H1 (cell line): ENCODE results near the gene SMYD3. TPM values are rescaled to one million over a fixed set of nuclear protein-coding genes. Genes with fewer than 3 reads are reported as not detected.

Experiments
- CTCF ChIA-PET: fragments of 300-600 bp; sonication (Branson Sonifier 250); formaldehyde crosslinking; loops from one replicate; lab custom pipeline; 2021; ENCODE audit not compliant: partially characterized antibody; lab: Charles Lee
- POLR2A ChIA-PET: fragments of 300-600 bp; sonication (Branson Sonifier 250); formaldehyde crosslinking; loops from one replicate; lab custom pipeline; 2021; ENCODE audit warnings: inconsistent platforms; ENCODE audit not compliant: partially characterized antibody; lab: Charles Lee
- DNase-seq, 2 experiments: peaks; one replicate each; pipeline versions ENCODE4 v3.0.0 to v3.0.0-alpha.2; 2010 to 2022; ENCODE audit warnings: low spot score in 2 of 2, low read depth in 1 of 2, mixed read lengths in 1 of 2
- FAIRE-seq: peaks from 2 replicates; lab custom pipeline; 2011; peaks lifted over from hg19 to GRCh38; lab: Jason Lieb, UNC
- H2AFZ ChIP-seq: 2 replicates; pipeline ENCODE4 v1.8.1; 2012; ENCODE audit warnings: low read length, inconsistent platforms
- H2AK5ac ChIP-seq: 2 replicates; pipeline ENCODE4 v1.6.1; 2013; ENCODE audit warnings: low read depth, low read length
- H2BK120ac ChIP-seq: replicated peaks from 2 replicates; pipeline ENCODE3; 2013; ENCODE audit warnings: low read depth, low read length, inconsistent platforms
- H2BK12ac ChIP-seq: 2 replicates; pipeline ENCODE4 v1.6.1; 2013; ENCODE audit warnings: low read depth, low read length
- H2BK15ac ChIP-seq: 2 replicates; pipeline ENCODE4 v1.6.1; 2013; ENCODE audit warnings: low read length
- H2BK20ac ChIP-seq: 2 replicates; pipeline ENCODE4 v1.6.1; 2013; ENCODE audit warnings: low read length
- H2BK5ac ChIP-seq: 2 replicates; pipeline ENCODE4 v1.6.1; 2013; ENCODE audit warnings: low read depth, low read length
- H3K14ac ChIP-seq: 2 replicates; pipeline ENCODE4 v1.6.1; 2013; ENCODE audit warnings: inconsistent platforms; ENCODE audit not compliant: insufficient read length
- H3K18ac ChIP-seq: 2 replicates; pipeline ENCODE4 v1.6.1; 2013; ENCODE audit warnings: low read length; ENCODE audit errors: extremely low read depth
- H3K23ac ChIP-seq: 2 replicates; pipeline ENCODE4 v1.6.1; 2013; ENCODE audit warnings: inconsistent platforms; ENCODE audit not compliant: insufficient read length
- H3K23me2 ChIP-seq: 2 replicates; pipeline ENCODE4 v1.6.1; 2013; ENCODE audit warnings: low read depth, low read length
- H3K27ac ChIP-seq: 2 replicates; pipeline ENCODE4 v1.6.1; 2011; ENCODE audit warnings: low read depth, low read length, inconsistent platforms
- H3K27me3 ChIP-seq, 4 experiments: replicated peaks in 1 of 4; 1 replicate in 1 of 4; 2 replicates in 3 of 4; pipeline versions ENCODE4 v1.6.1 to v1.8.1; 2011 to 2013; ENCODE audit warnings: low read length in 3 of 4, mild to moderate bottlenecking in 3 of 4, inconsistent platforms in 2 of 4, mixed read lengths in 2 of 4, moderate library complexity in 1 of 4; ENCODE audit not compliant: control insufficient read depth in 3 of 4, insufficient read depth in 3 of 4; ENCODE audit errors: extremely low read depth in 1 of 4
- H3K36me3 ChIP-seq, 4 experiments: 2 replicates each; pipeline versions ENCODE4 v1.6.1 to v1.8.1; 2011 to 2013; ENCODE audit warnings: mild to moderate bottlenecking in 4 of 4, low read length in 3 of 4, moderate library complexity in 2 of 4, control low read depth in 1 of 4, inconsistent platforms in 1 of 4; ENCODE audit not compliant: insufficient read depth in 4 of 4, control insufficient read depth in 2 of 4
- H3K4ac ChIP-seq: replicated peaks from 2 replicates; pipeline ENCODE3; 2013; ENCODE audit warnings: low read length, low read depth, mixed read lengths, inconsistent platforms; ENCODE audit not compliant: insufficient read length
- H3K4me1 ChIP-seq, 4 experiments: replicated peaks in 1 of 4; 1 replicate in 1 of 4; 2 replicates in 3 of 4; pipeline versions ENCODE4 v1.6.1 to v1.8.1; 2011 to 2013; ENCODE audit warnings: low read length in 3 of 4, inconsistent platforms in 2 of 4, mixed read lengths in 1 of 4; ENCODE audit not compliant: insufficient read depth in 4 of 4, control insufficient read depth in 3 of 4
- H3K4me2 ChIP-seq, 2 experiments: 2 replicates each; pipeline versions ENCODE4 v1.6.1 to v1.8.1; 2011 to 2013; ENCODE audit warnings: low read depth in 2 of 2, low read length in 2 of 2, control low read depth in 1 of 2, inconsistent platforms in 1 of 2, mild to moderate bottlenecking in 1 of 2; ENCODE audit not compliant: insufficient read depth in 1 of 2
- H3K4me3 ChIP-seq, 4 experiments: fragments of 200-600, 300-600 bp in 1 of 4; sonication (generic), shearing (Covaris generic), sonication (Bioruptor Twin) in 1 of 4; 2 replicates each; pipeline versions ENCODE4 v1.5.1 to v1.8.1; 2011 to 2016; ENCODE audit warnings: low read length in 4 of 4, low read depth in 3 of 4, control low read depth in 2 of 4, inconsistent platforms in 2 of 4, mild to moderate bottlenecking in 2 of 4, mixed read lengths in 1 of 4, moderate library complexity in 1 of 4; ENCODE audit not compliant: insufficient read depth in 2 of 4; ENCODE audit errors: extremely low read depth in 1 of 4
- H3K56ac ChIP-seq: replicated peaks from 2 replicates; pipeline ENCODE3; 2013; ENCODE audit warnings: low read depth, mild to moderate bottlenecking, mixed read lengths, low read length, inconsistent platforms; ENCODE audit not compliant: insufficient read length
- H3K79me1 ChIP-seq: 2 replicates; pipeline ENCODE4 v1.6.1; 2013; ENCODE audit warnings: low read depth, low read length, control low read depth
- H3K79me2 ChIP-seq, 2 experiments: 2 replicates each; pipeline versions ENCODE4 v1.6.1 to v1.8.1; 2012 to 2013; ENCODE audit warnings: low read length in 2 of 2, mild to moderate bottlenecking in 2 of 2, inconsistent platforms in 1 of 2; ENCODE audit not compliant: insufficient read depth in 2 of 2, control insufficient read depth in 1 of 2
- H3K9ac ChIP-seq, 4 experiments: replicated peaks in 1 of 4; 1 replicate in 1 of 4; 2 replicates in 3 of 4; pipeline versions ENCODE4 v1.6.1 to v1.8.1; 2011 to 2013; ENCODE audit warnings: low read depth in 3 of 4, low read length in 3 of 4, control low read depth in 2 of 4, mild to moderate bottlenecking in 2 of 4, moderate library complexity in 2 of 4, inconsistent platforms in 1 of 4; ENCODE audit errors: extremely low read depth in 1 of 4
- H3K9me3 ChIP-seq, 2 experiments: 2 replicates each; pipeline versions ENCODE4 v1.6.1 to v1.8.1; 2012 to 2013; ENCODE audit warnings: mild to moderate bottlenecking in 2 of 2, moderate library complexity in 2 of 2, control low read depth in 1 of 2, inconsistent platforms in 1 of 2, low read depth in 1 of 2, low read length in 1 of 2, mixed read lengths in 1 of 2; ENCODE audit not compliant: insufficient read depth in 2 of 2
- H4K20me1 ChIP-seq, 2 experiments: replicated peaks in 1 of 2; 2 replicates each; pipeline versions ENCODE3 to v1.8.1; 2011 to 2013; ENCODE audit warnings: inconsistent platforms in 2 of 2, low read length in 2 of 2, mild to moderate bottlenecking in 1 of 2; ENCODE audit not compliant: insufficient read depth in 2 of 2, control insufficient read depth in 1 of 2
- H4K5ac ChIP-seq: 2 replicates; pipeline ENCODE4 v1.6.1; 2013; ENCODE audit warnings: low read length, low read depth, mixed read lengths, inconsistent platforms; ENCODE audit not compliant: insufficient read length
- H4K8ac ChIP-seq: 2 replicates; pipeline ENCODE4 v1.8.0; 2013; ENCODE audit warnings: mild to moderate bottlenecking, moderate library complexity, low read length, inconsistent platforms; ENCODE audit not compliant: insufficient read depth; ENCODE audit errors: extremely low read depth
- H4K91ac ChIP-seq: replicated peaks from 2 replicates; pipeline ENCODE3; 2013; ENCODE audit warnings: low read length, mixed read lengths, inconsistent platforms; ENCODE audit not compliant: insufficient read length
- BCL11A ChIP-seq, 2 experiments: IDR thresholded peaks; one replicate each; pipeline ENCODE4 v1.6.1; 2011; ENCODE audit warnings: low read depth in 2 of 2, low read length in 2 of 2, mild to moderate bottlenecking in 2 of 2
- EGR1 ChIP-seq: IDR thresholded peaks from 2 replicates; pipeline ENCODE4 v1.6.1; 2011; ENCODE audit warnings: low read depth, low read length, borderline replicate concordance
- POLR2AphosphoS5 ChIP-seq: IDR thresholded peaks from 2 replicates; pipeline ENCODE4 v1.6.1; 2011; ENCODE audit warnings: low read depth, low read length
- POU5F1 ChIP-seq: IDR thresholded peaks from 2 replicates; pipeline ENCODE4 v1.6.1; 2011; ENCODE audit warnings: low read depth, mild to moderate bottlenecking, low read length, moderate library complexity
- SAP30 ChIP-seq: fragments of 300-600 bp; sonication (generic); IDR thresholded peaks from 2 replicates; pipeline ENCODE4 v1.7.1; 2012; ENCODE audit warnings: low read length, moderate library complexity, mild to moderate bottlenecking, inconsistent platforms; ENCODE audit not compliant: insufficient read depth, insufficient replicate concordance
- SUZ12 ChIP-seq: fragments of 200-600 bp; sonication (generic); IDR thresholded peaks from 2 replicates; pipeline ENCODE4 v1.6.1; 2012; ENCODE audit warnings: mild to moderate bottlenecking, inconsistent platforms, low read length, moderate library complexity, mixed read lengths
- TAF1 ChIP-seq: IDR thresholded peaks from 2 replicates; pipeline ENCODE4 v1.6.1; 2011; ENCODE audit warnings: mild to moderate bottlenecking, low read depth, low read length
- TAF7 ChIP-seq: optimal IDR thresholded peaks from 2 replicates; pipeline ENCODE3; 2011; ENCODE audit warnings: low read depth, mild to moderate bottlenecking, inconsistent platforms, low read length, moderate library complexity, borderline replicate concordance
- polyA plus RNA-seq, 7 experiments: library from polyadenylated mRNA; depleted of rRNA in 3 of 7; stranded (reverse) in 5 of 7; unstranded in 2 of 7; fragments of >200 nt in 5 of 7; fragments of 200-250 nt in 2 of 7; gene quantifications; 1 replicate in 5 of 7; 2 replicates in 1 of 7; 4 replicates in 1 of 7; pipeline versions ENCODE4 v1.2.1 to v1.2.3, GENCODE V29; 2011 to 2013; ENCODE audit warnings: missing spikeins in 2 of 7, mixed read lengths in 2 of 7
- total RNA-seq: library from RNA; stranded (reverse); fragmentation: NEBNext Ultra II Directional; extraction: Animal tissue kit (Norgen Biotek cat#: 25700); gene quantifications from 2 replicates; pipeline ENCODE4 v1.2.1, GENCODE V29; 2021
- TF ChIP-seq, protein P1 (sequence below), 3 experiments: IDR thresholded peaks; 1 replicate in 2 of 3; 2 replicates in 1 of 3; pipeline versions ENCODE4 v1.5.1 to v1.6.1; 2011; ENCODE audit warnings: low read length in 3 of 3, mild to moderate bottlenecking in 3 of 3, inconsistent platforms in 2 of 3, low read depth in 1 of 3, moderate library complexity in 1 of 3; ENCODE audit not compliant: insufficient read depth in 1 of 3; ENCODE audit errors: control extremely low read depth in 1 of 3

The SMYD3 gene
- total and polyA plus RNA-seq, 2 of the 8 experiments (the other 6 are each of a cell fraction or from before 2014, with no cell fraction given), result 17.3 to 25.4 TPM

DNA sequence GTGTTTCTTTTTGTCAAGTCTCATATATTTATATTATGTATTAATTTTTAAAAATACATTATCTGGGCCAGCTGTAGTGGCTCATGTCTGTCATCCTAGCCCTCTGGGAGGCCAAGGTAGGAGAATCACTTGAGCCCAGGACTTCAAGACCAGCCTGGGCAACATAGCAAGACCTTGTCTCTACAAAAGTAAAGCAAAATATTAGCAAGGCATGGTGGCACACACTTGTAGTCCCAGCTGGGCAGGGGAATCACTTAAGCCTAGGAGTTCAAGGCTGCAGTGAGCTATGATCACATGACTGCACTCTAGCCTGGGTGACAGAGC lies 189.1 kb downstream of the SMYD3 start:
- no peak for FAIRE-seq
- ChIA-PET CTCF (interaction anchor here (0.6 to 1.8 kb wide), 3 partner anchors 10 to 166 kb away, joined by 3 to 5 read pairs (median 4); no protein-coding TSS in a partner anchor), POLR2A (no interaction called here)
- no peak overlapping the region for H4K5ac ChIP-seq
- H3K4me3 ChIP-seq, result no peak overlapping the region
- no peak overlapping the region for H3K9ac ChIP-seq
- no peaks in the 10 kb centered on the region for H3K79me1 ChIP-seq
- no peak overlapping the region for H3K18ac ChIP-seq
- H2BK12ac ChIP-seq, result no peak overlapping the region
- no peaks in the 10 kb centered on the region for H3K9me3 ChIP-seq
- H3K14ac ChIP-seq, result no peak overlapping the region
- no peaks in the 10 kb centered on the region for H3K79me2 ChIP-seq
- no peak overlapping the region for H4K8ac ChIP-seq
- no peak overlapping the region for H2AFZ ChIP-seq
- H4K91ac ChIP-seq, result no peak overlapping the region
- no peak overlapping the region for H3K23ac ChIP-seq
- TF ChIP-seq SAP30 (no peak), TAF7 (no peak), BCL11A (IDR thresholded peaks at IDR 0.05; ENCODE audit: low read depth in 2 of 2, low read length in 2 of 2) (no peak), EGR1 (no peak), POU5F1 (no peak), TAF1 (no peak), SUZ12 (no peak), POLR2AphosphoS5 (no peak)
- TF ChIP-seq, protein P1, sequence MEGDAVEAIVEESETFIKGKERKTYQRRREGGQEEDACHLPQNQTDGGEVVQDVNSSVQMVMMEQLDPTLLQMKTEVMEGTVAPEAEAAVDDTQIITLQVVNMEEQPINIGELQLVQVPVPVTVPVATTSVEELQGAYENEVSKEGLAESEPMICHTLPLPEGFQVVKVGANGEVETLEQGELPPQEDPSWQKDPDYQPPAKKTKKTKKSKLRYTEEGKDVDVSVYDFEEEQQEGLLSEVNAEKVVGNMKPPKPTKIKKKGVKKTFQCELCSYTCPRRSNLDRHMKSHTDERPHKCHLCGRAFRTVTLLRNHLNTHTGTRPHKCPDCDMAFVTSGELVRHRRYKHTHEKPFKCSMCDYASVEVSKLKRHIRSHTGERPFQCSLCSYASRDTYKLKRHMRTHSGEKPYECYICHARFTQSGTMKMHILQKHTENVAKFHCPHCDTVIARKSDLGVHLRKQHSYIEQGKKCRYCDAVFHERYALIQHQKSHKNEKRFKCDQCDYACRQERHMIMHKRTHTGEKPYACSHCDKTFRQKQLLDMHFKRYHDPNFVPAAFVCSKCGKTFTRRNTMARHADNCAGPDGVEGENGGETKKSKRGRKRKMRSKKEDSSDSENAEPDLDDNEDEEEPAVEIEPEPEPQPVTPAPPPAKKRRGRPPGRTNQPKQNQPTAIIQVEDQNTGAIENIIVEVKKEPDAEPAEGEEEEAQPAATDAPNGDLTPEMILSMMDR (IDR thresholded peaks at IDR 0.05; ENCODE audit: control extremely low read depth in 1 of 3, insufficient read depth in 1 of 3, low read depth in 1 of 3, low read length in 3 of 3), result no peak
- H3K27ac ChIP-seq, result no peak overlapping the region
- peaks cover 0 to 6% (median 0%) of the 10 kb centered on the region in 4 experiments; a peak in 1 of 7 replicates for H3K4me1 ChIP-seq
- peaks cover 0 to 2% of the 10 kb centered on the region in 2 experiments for H4K20me1 ChIP-seq
- H2BK120ac ChIP-seq, result no peak overlapping the region
- H2BK15ac ChIP-seq, result no peak overlapping the region
- H2AK5ac ChIP-seq, result no peak overlapping the region
- DNase-seq, result no peak
- H3K27me3 ChIP-seq, result no peaks in the 10 kb centered on the region
- H3K4ac ChIP-seq, result no peak overlapping the region
- no peak overlapping the region for H3K4me2 ChIP-seq
- H2BK20ac ChIP-seq, result no peak overlapping the region
- no peaks in the 10 kb centered on the region for H3K36me3 ChIP-seq
- H3K23me2 ChIP-seq, result no peaks in the 10 kb centered on the region
- no peak overlapping the region for H3K56ac ChIP-seq
- H2BK5ac ChIP-seq, result no peak overlapping the region
